Islet precursor cell (in vitro differentiated cells): Measurements from ENCODE around the gene COPS8.

Experiments
- DNase-seq: peaks from one replicate; pipeline ENCODE4 v3.0.0-alpha.2; 2018

COPS8 gene

GRCh38 chr2:237085248-237086221, at the start of gene COPS8:
COPS8 (plus strand) TSS chr2:237085889; CDS start chr2:237085965, 76 bp downstream.
- DNase-seq = peak; percentile 96

- DNase-seq = no peak
These were observed 46.2 kb upstream of the COPS8 start for GRCh38 chr2:237039301-237040031.

GRCh38 chr2:237041231-237041630, 44.5 kb upstream of the COPS8 start:
- no peak for DNase-seq

GRCh38 chr2:237042101-237042500, 43.6 kb upstream of the COPS8 start:
- DNase-seq = no peak

- no peak for DNase-seq
These were observed 41.8 kb upstream of the COPS8 start for GRCh38 chr2:237043866-237044265.

- no peak for DNase-seq
These were observed 41.4 kb upstream of the COPS8 start for GRCh38 chr2:237044281-237044680.

GRCh38 chr2:237045449-237045848, 40.2 kb upstream of the COPS8 start:
- peak; percentile 63 for DNase-seq

- no peak for DNase-seq
These were observed 37.1 kb upstream of the COPS8 start for GRCh38 chr2:237048595-237048994.

- no peak for DNase-seq
These were observed 33.8 kb upstream of the COPS8 start for GRCh38 chr2:237051861-237052260.

- peak; percentile 87 for DNase-seq
These were observed 32.6 kb upstream of the COPS8 start for GRCh38 chr2:237053066-237053465.

GRCh38 chr2:237055386-237056100, 30.1 kb upstream of the COPS8 start:
- no peak for DNase-seq

- peak; percentile 89 for DNase-seq
These were observed 29.3 kb upstream of the COPS8 start for GRCh38 chr2:237056287-237056875.

GRCh38 chr2:237057107-237057506, 28.6 kb upstream of the COPS8 start:
- DNase-seq = no peak

- no peak for DNase-seq
These were observed 27.8 kb upstream of the COPS8 start for GRCh38 chr2:237057893-237058300.

- no peak for DNase-seq
These were observed 27.3 kb upstream of the COPS8 start for GRCh38 chr2:237058423-237058822.

GRCh38 chr2:237059155-237059875, 26.4 kb upstream of the COPS8 start:
- no peak for DNase-seq

GRCh38 chr2:237060534-237061312, 25.0 kb upstream of the COPS8 start:
- DNase-seq = peak; percentile 80

- no peak for DNase-seq
These were observed 24.3 kb upstream of the COPS8 start for GRCh38 chr2:237061356-237061755.

- peak; percentile 88 for DNase-seq
These were observed 23.1 kb upstream of the COPS8 start for GRCh38 chr2:237062585-237062984.

GRCh38 chr2:237064203-237065070, 21.3 kb upstream of the COPS8 start:
- DNase-seq = no peak
